Suprapubic skin (tissue), 4 donors: ENCODE results near the gene ITPK1. TPM values are rescaled to one million over a fixed set of nuclear protein-coding genes. Genes with fewer than 3 reads are reported as not detected.

Experiments
- DNase-seq, 2 donors: peaks; one replicate each; pipeline ENCODE4 v3.0.0-alpha.2; 2019; ENCODE audit warnings: low spot score in 2 of 2
- H3K27ac ChIP-seq: fragments of 200-600 bp; sonication (generic); one replicate; pipeline ENCODE4 v1.5.1; 2019
- H3K27me3 ChIP-seq: fragments of 200-600 bp; sonication (generic); one replicate; pipeline ENCODE4 v1.5.1; 2019
- H3K36me3 ChIP-seq: fragments of 200-600 bp; sonication (generic); one replicate; pipeline ENCODE4 v1.5.1; 2019
- H3K4me1 ChIP-seq: fragments of 200-600 bp; sonication (generic); one replicate; pipeline ENCODE4 v1.5.1; 2019
- H3K4me3 ChIP-seq: fragments of 200-600 bp; sonication (generic); one replicate; pipeline ENCODE4 v1.5.1; 2019; ENCODE audit warnings: mild to moderate bottlenecking
- H3K9me3 ChIP-seq: fragments of 200-600 bp; sonication (generic); one replicate; pipeline ENCODE4 v1.5.1; 2019
- CTCF ChIP-seq, 2 donors: fragments of 200-600 bp in 1 of 2; fragments of 450-650 bp in 1 of 2; sonication (generic) in 1 of 2; IDR thresholded peaks; one replicate each; pipeline ENCODE4 v1.5.1; 2016 to 2019; ENCODE audit warnings: antibody characterized with exemption in 2 of 2, mild to moderate bottlenecking in 1 of 2, moderate library complexity in 1 of 2
- EP300 ChIP-seq: sonication (generic); formaldehyde crosslinking; IDR thresholded peaks from one replicate; pipeline ENCODE4 v1.6.1; 2017; ENCODE audit warnings: antibody characterized with exemption
- POLR2A ChIP-seq, 2 donors: fragments of 450-650 bp; IDR thresholded peaks; one replicate each; pipeline ENCODE4 v1.6.1; 2017; ENCODE audit warnings: antibody characterized with exemption in 2 of 2, mild to moderate bottlenecking in 2 of 2, moderate library complexity in 2 of 2
- POLR2AphosphoS5 ChIP-seq, 3 donors: sonication (generic); formaldehyde crosslinking; IDR thresholded peaks; one replicate each; pipeline ENCODE4 v1.6.1; 2017; ENCODE audit warnings: antibody characterized with exemption in 3 of 3
- WGBS: methylation state at CpG from one replicate; pipeline ENCODE4 v1.1.5; 2018; 5-methylcytosine and 5-hydroxymethylcytosine counted together
- total RNA-seq, 4 donors: library from RNA; depleted of rRNA; stranded (reverse); fragments of >200 nt; gene quantifications; one replicate each; pipeline ENCODE4 v1.1.0, GENCODE V29; 2016

Gene ITPK1
- total RNA-seq, 4 donors from 2014 or later, result 29.9 to 33.6 (median 32.2) TPM

GRCh38 chr14:93019970-93020369 is 95.8 kb downstream of the ITPK1 start:
- TF ChIP-seq POLR2AphosphoS5 (IDR thresholded peaks at IDR 0.05), result no peak
- TF ChIP-seq EP300, result no peak
- no peak for TF ChIP-seq POLR2A (IDR thresholded peaks at IDR 0.05)
- no peak for TF ChIP-seq CTCF (IDR thresholded peaks at IDR 0.05)
- Histone ChIP-seq H3K4me1 (no peaks in the 10 kb centered on the region), H3K4me3 (no peak overlapping the region), H3K27me3 (no peaks in the 10 kb centered on the region), H3K9me3 (no peaks in the 10 kb centered on the region), H3K36me3 (no peaks in the 10 kb centered on the region), H3K27ac (no peak overlapping the region)
- 65% methylated on average over 5 of the region's 8 CpGs for WGBS
- no peak for DNase-seq

GRCh38 chr14:93019367-93019843 is 96.3 kb downstream of the ITPK1 start:
- no peak overlapping the region for H3K27ac ChIP-seq
- 100% methylated on average over 2 of the region's 14 CpGs for WGBS
- no peak for DNase-seq
- no peaks in the 10 kb centered on the region for H3K4me1 ChIP-seq
- no peaks in the 10 kb centered on the region for H3K9me3 ChIP-seq
- no peaks in the 10 kb centered on the region for H3K27me3 ChIP-seq
- H3K36me3 ChIP-seq, result no peaks in the 10 kb centered on the region
- no peak overlapping the region for H3K4me3 ChIP-seq
- TF ChIP-seq POLR2A (IDR thresholded peaks at IDR 0.05) (no peak), EP300 (no peak), POLR2AphosphoS5 (IDR thresholded peaks at IDR 0.05) (no peak), CTCF (IDR thresholded peaks at IDR 0.05) (no peak)

GRCh38 chr14:93018366-93018765 is 97.4 kb downstream of the ITPK1 start:
- Histone ChIP-seq H3K4me3 (no peak overlapping the region), H3K36me3 (no peaks in the 10 kb centered on the region), H3K9me3 (no peaks in the 10 kb centered on the region), H3K27me3 (no peaks in the 10 kb centered on the region), H3K4me1 (peaks cover 4% of the 10 kb centered on the region), H3K27ac (no peak overlapping the region)
- WGBS, result 55% methylated on average over 8 of the region's 8 CpGs
- DNase-seq, result no peak
- TF ChIP-seq EP300 (no peak), CTCF (IDR thresholded peaks at IDR 0.05) (no peak)

- DNase-seq, result no peak
- Histone ChIP-seq H3K4me1 (peaks cover 9% of the 10 kb centered on the region), H3K36me3 (no peaks in the 10 kb centered on the region), H3K4me3 (no peak overlapping the region), H3K27ac (no peak overlapping the region), H3K9me3 (no peaks in the 10 kb centered on the region), H3K27me3 (no peaks in the 10 kb centered on the region)
- no peak for TF ChIP-seq POLR2A (IDR thresholded peaks at IDR 0.05)
- no peak for TF ChIP-seq CTCF (IDR thresholded peaks at IDR 0.05)
- no peak for TF ChIP-seq POLR2AphosphoS5 (IDR thresholded peaks at IDR 0.05)
- WGBS, result 91% methylated on average over 8 of the region's 10 CpGs
Observed at GRCh38 chr14:93017898-93018297, 97.8 kb downstream of the ITPK1 start.

GRCh38 chr14:93017301-93017797 is 98.4 kb downstream of the ITPK1 start:
- no peak overlapping the region for H3K27ac ChIP-seq
- no peaks in the 10 kb centered on the region for H3K36me3 ChIP-seq
- peaks cover 14% of the 10 kb centered on the region for H3K4me1 ChIP-seq
- H3K9me3 ChIP-seq, result no peaks in the 10 kb centered on the region
- WGBS, result 90% methylated on average over 12 of the region's 17 CpGs
- DNase-seq, result no peak
- no peaks in the 10 kb centered on the region for H3K27me3 ChIP-seq
- no peak for TF ChIP-seq CTCF (IDR thresholded peaks at IDR 0.05)
- TF ChIP-seq EP300, result no peak
- TF ChIP-seq POLR2A (IDR thresholded peaks at IDR 0.05), result no peak
- no peak for TF ChIP-seq POLR2AphosphoS5 (IDR thresholded peaks at IDR 0.05)
- H3K4me3 ChIP-seq, result no peak overlapping the region
